Measurements from ENCODE around the gene TFPI. TPM values are rescaled to one million over a fixed set of nuclear protein-coding genes. Genes with fewer than 3 reads are reported as not detected.
"Not testable (repeated sequence)": the region's sequence is repeated elsewhere in the genome, so short reads cannot be mapped to it uniquely, and the experiment has no call there.

TFPI gene
- total and polyA plus RNA-seq, 11 donors: 13.5 to 63.7 (median 24.6) TPM

- intact Hi-C loops (cut with DNase I): loop anchor here in 3 of 10 donors (5.0 kb wide), 2 partner anchors 68 to 73 kb away; no protein-coding TSS in a partner anchor
- Histone ChIP-seq H3K27ac (peak overlapping the region in 8 of 12 donors; percentile 7 to 56 (median 35)), H3K36me3 (no peaks in the 10 kb centered on the region), H3K27me3 (no peaks in the 10 kb centered on the region), H3K9me3 (peaks cover 0 to 22% (median 0%) of the 10 kb centered on the region in 12 donors), H3K4me3 (no peak overlapping the region), H3K4me1 (peaks cover 0 to 26% (median 1%) of the 10 kb centered on the region in 12 donors)
- TF ChIP-seq CTCF (IDR thresholded peaks at IDR 0.05) (no peak), POLR2A (IDR thresholded peaks at IDR 0.05) (no peak)
- ATAC-seq: no peak
- WGBS, 4 donors: 34 to 37% (median 36%) methylated on average over 3 of the region's 3 CpGs
- DNase-seq: no peak
Measured at GRCh38 chr2:187574969-187575750, 20.9 kb upstream of the TFPI start.

GRCh38 chr2:187573722-187574121 lies 19.5 kb upstream of the TFPI start:
- intact Hi-C loops (cut with DNase I): no loop called here
- no peaks in the 10 kb centered on the region for H3K27me3 ChIP-seq
- no peaks in the 10 kb centered on the region for H3K36me3 ChIP-seq
- no peak for DNase-seq
- no peak for TF ChIP-seq CTCF (IDR thresholded peaks at IDR 0.05)
- TF ChIP-seq POLR2A (IDR thresholded peaks at IDR 0.05): no peak
- ATAC-seq: no peak
- peaks cover 0 to 26% (median 1%) of the 10 kb centered on the region in 12 donors for H3K4me1 ChIP-seq
- H3K4me3 ChIP-seq: no peak overlapping the region
- 94 to 99% (median 97%) methylated on average over 2 of the region's 2 CpGs for WGBS, 4 donors
- H3K9me3 ChIP-seq: peaks cover 0 to 22% (median 0%) of the 10 kb centered on the region in 12 donors
- no peak overlapping the region for H3K27ac ChIP-seq

GRCh38 chr2:187571996-187572395 lies 17.8 kb upstream of the TFPI start:
- peaks cover 0 to 22% (median 0%) of the 10 kb centered on the region in 12 donors for H3K9me3 ChIP-seq
- DNase-seq; H3K36me3 ChIP-seq; H3K27me3 ChIP-seq; H3K4me3 ChIP-seq; H3K27ac ChIP-seq; ATAC-seq; intact Hi-C loops (cut with DNase I): not testable (repeated sequence)
- 96 to 98% (median 96%) methylated on average over 5 of the region's 5 CpGs for WGBS, 4 donors
- peaks cover 0 to 21% (median 1%) of the 10 kb centered on the region in 12 donors for H3K4me1 ChIP-seq

GRCh38 chr2:187569571-187569970 lies 15.3 kb upstream of the TFPI start:
- DNase-seq: no peak
- no peaks in the 10 kb centered on the region for H3K36me3 ChIP-seq
- no peak overlapping the region for H3K4me3 ChIP-seq
- no peak for ATAC-seq
- peaks cover 0 to 22% (median 0%) of the 10 kb centered on the region in 12 donors for H3K9me3 ChIP-seq
- no peaks in the 10 kb centered on the region for H3K27me3 ChIP-seq
- H3K4me1 ChIP-seq: no peaks in the 10 kb centered on the region
- intact Hi-C loops (cut with DNase I): no loop called here
- TF ChIP-seq CTCF (IDR thresholded peaks at IDR 0.05) (no peak), POLR2A (IDR thresholded peaks at IDR 0.05) (no peak)
- H3K27ac ChIP-seq: no peak overlapping the region

Data from heart left ventricle (tissue), 16 donors.